SK-MEL-5 (cell line): ENCODE measurements around the gene EMP2. TPM values are rescaled to one million over a fixed set of nuclear protein-coding genes. Genes with fewer than 3 reads are reported as not detected.
"Not testable (repeated sequence)": the region's sequence is repeated elsewhere in the genome, so short reads cannot be mapped to it uniquely, and the experiment has no call there.

Source experiments
- DNase-seq: peaks from one replicate; pipeline ENCODE4 v3.0.0-alpha.2; 2016; ENCODE audit warnings: low read depth, low spot score
- in situ Hi-C: cut with HindIII; loops from 2 replicates; pipeline ENCODE4 v1.10.0; 2016; ENCODE audit warnings: low sequenced_read_pairs, high pct_unique_total_duplicates, low pct_unique_long_range_greater_than_20kb
- polyA plus RNA-seq, 2 experiments: library from polyadenylated mRNA; depleted of rRNA; stranded (reverse); fragments of >200 nt; gene quantifications; 2 replicates each; pipeline ENCODE4 v1.2.3, GENCODE V29; 2015
- total RNA-seq: library from RNA; depleted of rRNA; stranded (reverse); fragments of >200 nt; shearing (Covaris generic); gene quantifications from 2 replicates; pipeline ENCODE4 v1.2.3, GENCODE V29; 2014; rRNA removed

Gene EMP2
- 59.9 and 61.6 TPM in 2 replicates for total RNA-seq
- 41.9 and 57.0 TPM in 2 replicates for polyA plus RNA-seq (2015; cell fraction: cytosol; rRNA removed)
- polyA plus RNA-seq (2015; cell fraction: nucleus; rRNA removed), result 12.5 and 21.0 TPM in 2 replicates

GRCh38 chr16:10579965-10580882 lies at the start of gene EMP2:
Gene EMP2, minus strand, starts transcription at chr16:10580598. Its CDS starts 32,981 bp downstream, at chr16:10547617.
- in situ Hi-C loops, result loop anchor here (25.0 kb wide), 1 partner anchor 157 kb away; the partner anchor contains the start of gene NUBP1
- DNase-seq, result peak; percentile 71

- in situ Hi-C loops, result no loop called here
- no peak for DNase-seq
These were observed 49.2 kb upstream of the EMP2 start for GRCh38 chr16:10629592-10629963.

GRCh38 chr16:10625595-10626357 lies 45.4 kb upstream of the EMP2 start:
- no peak for DNase-seq
- in situ Hi-C loops, result no loop called here

- in situ Hi-C loops, result no loop called here
- no peak for DNase-seq
These were observed 44.1 kb upstream of the EMP2 start for GRCh38 chr16:10624527-10624926.

- no peak for DNase-seq
- in situ Hi-C loops, result no loop called here
These were observed 42.7 kb upstream of the EMP2 start for GRCh38 chr16:10623059-10623458.

GRCh38 chr16:10622036-10622921 lies 41.9 kb upstream of the EMP2 start:
- in situ Hi-C loops, result no loop called here

GRCh38 chr16:10621216-10621949 lies 41.0 kb upstream of the EMP2 start:
- in situ Hi-C loops, DNase-seq: not testable (repeated sequence)

More at GRCh38 chr16:10622036-10622921, 41.9 kb upstream of the EMP2 start:
- DNase-seq, result no peak

- in situ Hi-C loops, result no loop called here
- DNase-seq, result no peak
These were observed 39.7 kb upstream of the EMP2 start for GRCh38 chr16:10620120-10620519.

GRCh38 chr16:10619271-10619849 lies 39.0 kb upstream of the EMP2 start:
- in situ Hi-C loops, result no loop called here
- DNase-seq, result no peak

GRCh38 chr16:10618710-10619209 lies 38.4 kb upstream of the EMP2 start:
- in situ Hi-C loops, result no loop called here
- no peak for DNase-seq

- in situ Hi-C loops, result no loop called here
- DNase-seq, result no peak
These were observed 37.4 kb upstream of the EMP2 start for GRCh38 chr16:10617662-10618420.

- peak; percentile 66 for DNase-seq
- in situ Hi-C loops, result no loop called here
These were observed 36.6 kb upstream of the EMP2 start for GRCh38 chr16:10616756-10617640.

- DNase-seq, result no peak
- in situ Hi-C loops, result no loop called here
These were observed 36.0 kb upstream of the EMP2 start for GRCh38 chr16:10616419-10616755.

- no peak for DNase-seq
- in situ Hi-C loops, result no loop called here
These were observed 34.3 kb upstream of the EMP2 start for GRCh38 chr16:10614685-10615084.
